MM.1S (cell line): ENCODE data around the gene CCDC192.

Experiments
- DNase-seq: peaks from one replicate; pipeline ENCODE4 v3.0.0-alpha.2; 2015
- H2AFZ ChIP-seq: fragments of 300-600 bp; sonication (generic); 2 replicates; pipeline ENCODE4 v1.6.0; 2016; ENCODE audit warnings: antibody characterized with exemption, low read length
- H3F3A ChIP-seq: fragments of 300-600 bp; sonication (generic); 2 replicates; pipeline ENCODE4 v1.6.1; 2016; ENCODE audit warnings: mild to moderate bottlenecking, antibody characterized with exemption, low read length, moderate library complexity, mixed read lengths; ENCODE audit not compliant: insufficient read depth
- H3K27ac ChIP-seq: fragments of 300-600 bp; sonication (generic); 2 replicates; pipeline ENCODE4 v1.5.1; 2016; ENCODE audit warnings: mild to moderate bottlenecking, low read length
- H3K27me3 ChIP-seq: fragments of 300-600 bp; sonication (generic); replicated peaks from 2 replicates; pipeline ENCODE4 v1.6.0; 2016; ENCODE audit warnings: low read length; ENCODE audit not compliant: insufficient read depth
- H3K36me3 ChIP-seq: fragments of 300-600 bp; sonication (generic); replicated peaks from 2 replicates; pipeline ENCODE4 v1.6.1; 2016; ENCODE audit warnings: mild to moderate bottlenecking, low read length, mixed read lengths; ENCODE audit not compliant: insufficient read depth
- H3K4me1 ChIP-seq: fragments of 300-600 bp; sonication (generic); 2 replicates; pipeline ENCODE4 v1.6.1; 2016; ENCODE audit warnings: low read length, mixed read lengths
- H3K4me2 ChIP-seq: fragments of 300-600 bp; sonication (generic); 2 replicates; pipeline ENCODE4 v1.6.0; 2016; ENCODE audit warnings: low read depth, low read length
- H3K4me3 ChIP-seq: fragments of 300-600 bp; sonication (generic); 2 replicates; pipeline ENCODE4 v1.5.1; 2016; ENCODE audit warnings: low read length, mixed read lengths
- H3K79me2 ChIP-seq: fragments of 300-600 bp; sonication (generic); 2 replicates; pipeline ENCODE4 v1.6.1; 2016; ENCODE audit warnings: mixed run types, low read length, mixed read lengths
- H3K9ac ChIP-seq: fragments of 300-600 bp; sonication (generic); 2 replicates; pipeline ENCODE4 v1.6.1; 2016; ENCODE audit warnings: low read length, mixed read lengths
- H3K9me2 ChIP-seq: fragments of 300-600 bp; sonication (generic); replicated peaks from 2 replicates; pipeline ENCODE4 v1.6.1; 2016; ENCODE audit warnings: mild to moderate bottlenecking, low read length, mixed read lengths; ENCODE audit not compliant: insufficient read depth
- H3K9me3 ChIP-seq: fragments of 300-600 bp; sonication (generic); replicated peaks from 2 replicates; pipeline ENCODE4 v1.6.1; 2016; ENCODE audit warnings: mild to moderate bottlenecking, low read length, mixed read lengths; ENCODE audit not compliant: insufficient read depth
- H4K20me1 ChIP-seq: fragments of 300-600 bp; sonication (generic); 2 replicates; pipeline ENCODE4 v1.6.1; 2016; ENCODE audit warnings: mild to moderate bottlenecking, low read length, moderate library complexity, mixed read lengths; ENCODE audit not compliant: insufficient read depth
- CTCF ChIP-seq: fragments of 300-600 bp; sonication (generic); IDR thresholded peaks from 2 replicates; pipeline ENCODE4 v1.5.1; 2016; ENCODE audit warnings: antibody characterized with exemption, low read length, mixed read lengths
- EZH2 ChIP-seq: fragments of 300-600 bp; sonication (generic); optimal IDR thresholded peaks from 2 replicates; pipeline ENCODE3; 2017; ENCODE audit warnings: low read depth, mild to moderate bottlenecking, antibody characterized with exemption, low read length, mixed read lengths
- EZH2phosphoT487 ChIP-seq: fragments of 300-600 bp; sonication (generic); IDR thresholded peaks from 2 replicates; pipeline ENCODE4 v1.6.1; 2018; ENCODE audit warnings: antibody characterized with exemption, low read length

Gene CCDC192

GRCh38 chr5:127858116-127858784 lies 155.1 kb downstream of the CCDC192 start:
- Histone ChIP-seq H3K27me3 (no peaks in the 10 kb centered on the region), H2AFZ (no peak overlapping the region), H3K9ac (no peak overlapping the region), H3F3A (no peaks in the 10 kb centered on the region), H3K4me3 (no peak overlapping the region), H3K27ac (no peak overlapping the region), H4K20me1 (no peaks in the 10 kb centered on the region), H3K36me3 (no peaks in the 10 kb centered on the region), H3K9me3 (no peaks in the 10 kb centered on the region), H3K4me1 (no peaks in the 10 kb centered on the region; the same call in 1 of the 2 replicates), H3K79me2 (no peaks in the 10 kb centered on the region), H3K9me2 (no peaks in the 10 kb centered on the region), H3K4me2 (no peak overlapping the region)
- no peak for DNase-seq
- TF ChIP-seq EZH2 (no peak), EZH2phosphoT487 (no peak), CTCF (no peak)

- no peaks in the 10 kb centered on the region for H3K36me3 ChIP-seq
- H3K9me2 ChIP-seq: no peaks in the 10 kb centered on the region
- H3K9me3 ChIP-seq: no peaks in the 10 kb centered on the region
- H4K20me1 ChIP-seq: no peaks in the 10 kb centered on the region
- H3K4me3 ChIP-seq: no peak overlapping the region
- no peaks in the 10 kb centered on the region for H3K27me3 ChIP-seq
- DNase-seq: no peak
- no peaks in the 10 kb centered on the region for H3K79me2 ChIP-seq
- H3K4me2 ChIP-seq: no peak overlapping the region
- H3F3A ChIP-seq: no peaks in the 10 kb centered on the region
- H2AFZ ChIP-seq: no peak overlapping the region
- H3K27ac ChIP-seq: no peak overlapping the region
- no peak for TF ChIP-seq CTCF
- TF ChIP-seq EZH2phosphoT487: no peak
- no peak for TF ChIP-seq EZH2
- H3K4me1 ChIP-seq: no peaks in the 10 kb centered on the region; the same call in 1 of the 2 replicates
- no peak overlapping the region for H3K9ac ChIP-seq
Observed at GRCh38 chr5:127860291-127860690, 157.1 kb downstream of the CCDC192 start.

GRCh38 chr5:127863161-127863560 lies 160.0 kb downstream of the CCDC192 start:
- H3K4me2 ChIP-seq: no peak overlapping the region
- no peaks in the 10 kb centered on the region for H3K9me2 ChIP-seq
- no peak overlapping the region for H3K27ac ChIP-seq
- no peak overlapping the region for H2AFZ ChIP-seq
- H3K9me3 ChIP-seq: no peaks in the 10 kb centered on the region
- no peaks in the 10 kb centered on the region for H3K36me3 ChIP-seq
- H3F3A ChIP-seq: no peaks in the 10 kb centered on the region
- no peaks in the 10 kb centered on the region for H4K20me1 ChIP-seq
- no peak overlapping the region for H3K9ac ChIP-seq
- DNase-seq: no peak
- no peaks in the 10 kb centered on the region for H3K27me3 ChIP-seq
- H3K79me2 ChIP-seq: no peaks in the 10 kb centered on the region
- H3K4me1 ChIP-seq: no peaks in the 10 kb centered on the region
- no peak overlapping the region for H3K4me3 ChIP-seq
- TF ChIP-seq CTCF: no peak
- TF ChIP-seq EZH2phosphoT487: no peak
- TF ChIP-seq EZH2: no peak
